CD14-positive monocyte (primary cell): ENCODE data around the gene THBS2. TPM values are rescaled to one million over a fixed set of nuclear protein-coding genes. Genes with fewer than 3 reads are reported as not detected.

Experiments used
- DNase-seq, 3 donors: peaks; one replicate each; pipeline ENCODE4 v3.0.0-alpha.2; 2011 to 2022
- H2AFZ ChIP-seq: 2 replicates; pipeline ENCODE4 v1.6.0; 2012; ENCODE audit warnings: mild to moderate bottlenecking, low read depth, low read length, inconsistent platforms; ENCODE audit not compliant: insufficient read depth, poor library complexity, severe bottlenecking
- H3K27ac ChIP-seq, 2 donors: 1 replicate in 1 of 2; 2 replicates in 1 of 2; pipeline ENCODE4 v1.5.1; 2012 to 2013; ENCODE audit warnings: low read length in 2 of 2, control low read depth in 1 of 2, inconsistent platforms in 1 of 2, low read depth in 1 of 2, mild to moderate bottlenecking in 1 of 2
- H3K27me3 ChIP-seq, 2 donors: one replicate each; pipeline versions ENCODE4 v1.6.0 to v1.6.1; 2011 to 2013; ENCODE audit warnings: low read length in 2 of 2; ENCODE audit not compliant: control insufficient read depth in 2 of 2, insufficient read depth in 2 of 2
- H3K36me3 ChIP-seq, 2 donors: replicated peaks in 1 of 2; 1 replicate in 1 of 2; 2 replicates in 1 of 2; pipeline versions ENCODE4 v1.5.1 to v1.6.1; 2012 to 2013; ENCODE audit warnings: low read length in 2 of 2, control low read depth in 1 of 2, inconsistent platforms in 1 of 2, mild to moderate bottlenecking in 1 of 2; ENCODE audit not compliant: insufficient read depth in 2 of 2, control insufficient read depth in 1 of 2
- H3K4me1 ChIP-seq, 2 donors: 1 replicate in 1 of 2; 2 replicates in 1 of 2; pipeline versions ENCODE4 v1.5.1 to v1.6.1; 2012 to 2013; ENCODE audit warnings: low read length in 2 of 2, control low read depth in 1 of 2, inconsistent platforms in 1 of 2, mild to moderate bottlenecking in 1 of 2, moderate library complexity in 1 of 2; ENCODE audit not compliant: insufficient read depth in 2 of 2, control insufficient read depth in 1 of 2
- H3K4me2 ChIP-seq: replicated peaks from 2 replicates; pipeline ENCODE3; 2012; ENCODE audit warnings: low read length, moderate library complexity, mild to moderate bottlenecking; ENCODE audit not compliant: poor library complexity, severe bottlenecking; ENCODE audit errors: extremely low read depth
- H3K4me3 ChIP-seq, 3 experiments: fragments of 200-600 bp in 1 of 3; sonication (generic) in 1 of 3; replicated peaks in 1 of 3; 1 replicate in 2 of 3; 2 replicates in 1 of 3; pipeline ENCODE4 v1.5.1; 2011 to 2013; ENCODE audit warnings: low read length in 3 of 3, mild to moderate bottlenecking in 3 of 3, control low read depth in 2 of 3, low read depth in 2 of 3, inconsistent platforms in 1 of 3, moderate library complexity in 1 of 3
- H3K79me2 ChIP-seq: 2 replicates; pipeline ENCODE4 v1.6.0; 2012; ENCODE audit warnings: mild to moderate bottlenecking, control low read depth, inconsistent platforms, low read length, moderate library complexity; ENCODE audit not compliant: insufficient read depth
- H3K9ac ChIP-seq: 2 replicates; pipeline ENCODE4 v1.6.0; 2017; ENCODE audit warnings: low read length, mild to moderate bottlenecking; ENCODE audit not compliant: insufficient read depth, poor library complexity, severe bottlenecking
- H3K9me3 ChIP-seq, 2 donors: replicated peaks in 1 of 2; 1 replicate in 1 of 2; 2 replicates in 1 of 2; pipeline versions ENCODE4 v1.5.1 to v1.6.1; 2012 to 2013; ENCODE audit warnings: low read length in 2 of 2, control low read depth in 1 of 2; ENCODE audit not compliant: control insufficient read depth in 1 of 2, insufficient read depth in 1 of 2
- H4K20me1 ChIP-seq: 2 replicates; pipeline ENCODE4 v1.6.0; 2012; ENCODE audit warnings: mild to moderate bottlenecking, low read length, control low read depth, moderate library complexity; ENCODE audit not compliant: insufficient read depth
- H3K27ac Mint-ChIP-seq, 7 donors: one replicate each; pipeline ENCODE4 v1.8.0; 2020; ENCODE audit warnings: mild to moderate bottlenecking in 7 of 7, mixed read lengths in 7 of 7, moderate library complexity in 6 of 7, inconsistent platforms in 2 of 7
- H3K27me3 Mint-ChIP-seq, 3 donors: one replicate each; pipeline ENCODE4 v1.8.0; 2021 to 2022; ENCODE audit warnings: low read depth in 3 of 3, mild to moderate bottlenecking in 3 of 3, mixed read lengths in 3 of 3, moderate library complexity in 3 of 3, inconsistent platforms in 1 of 3
- H3K36me3 Mint-ChIP-seq, 2 donors: one replicate each; pipeline ENCODE4 v1.8.0; 2020; ENCODE audit warnings: mixed read lengths in 2 of 2, inconsistent platforms in 1 of 2, mild to moderate bottlenecking in 1 of 2
- H3K4me1 Mint-ChIP-seq: one replicate; pipeline ENCODE4 v1.8.0; 2020; ENCODE audit warnings: mild to moderate bottlenecking, mixed read lengths
- H3K4me3 Mint-ChIP-seq, 2 donors: one replicate each; pipeline ENCODE4 v1.8.0; 2020; ENCODE audit warnings: mild to moderate bottlenecking in 2 of 2, mixed read lengths in 2 of 2, moderate library complexity in 1 of 2
- H3K9me3 Mint-ChIP-seq, 7 donors: one replicate each; pipeline ENCODE4 v1.8.0; 2020 to 2022; ENCODE audit warnings: mixed read lengths in 7 of 7, mild to moderate bottlenecking in 6 of 7, moderate library complexity in 6 of 7, inconsistent platforms in 2 of 7
- WGBS: methylation state at CpG from one replicate; pipeline ENCODE4 v1.1.5; 2013; ENCODE audit warnings: missing lambda C conversion rate; ENCODE audit not compliant: insufficient coverage; 5-methylcytosine and 5-hydroxymethylcytosine counted together
- intact Hi-C, 2 donors: fragments of 100-400 bp; cut with micrococcal nuclease; formaldehyde crosslinking; loops; one replicate each; pipeline versions ENCODE4 v1.15.0 to v1.15.1; 2023
- polyA plus RNA-seq, 3 donors: library from polyadenylated mRNA; depleted of rRNA in 1 of 3; unstranded in 2 of 3; stranded (reverse) in 1 of 3; fragments of 300-500 nt in 2 of 3; fragments of >200 nt in 1 of 3; fragmentation: Illumina TruSeq in 2 of 3; gene quantifications; 1 replicate in 2 of 3; 2 replicates in 1 of 3; pipeline ENCODE4 v1.2.3, GENCODE V29; 2012 to 2021
- TF ChIP-seq, protein P1 (sequence below): fragments of 200-600 bp; IDR thresholded peaks from one replicate; pipeline ENCODE4 v1.8.0; 2022; ENCODE audit warnings: antibody characterized with exemption, mild to moderate bottlenecking

The THBS2 gene
- polyA plus RNA-seq, 3 donors = 0.01 to 0.03 TPM; not detected in 1

GRCh38 chr6:169247991-169248390 lies 5.7 kb downstream of the THBS2 start:
- 87% methylated on average over 7 of the region's 8 CpGs for WGBS
- peaks cover 9 to 20% (median 13%) of the 10 kb centered on the region in 7 donors for H3K9me3 Mint-ChIP-seq
- no peaks in the 10 kb centered on the region for H3K36me3 ChIP-seq
- no peak overlapping the region for H3K9ac ChIP-seq
- H3K27ac ChIP-seq = no peak overlapping the region
- H3K9me3 ChIP-seq = peaks cover 14 to 15% of the 10 kb centered on the region in 2 donors
- no peaks in the 10 kb centered on the region for H4K20me1 ChIP-seq
- H3K79me2 ChIP-seq = no peaks in the 10 kb centered on the region
- H3K27me3 Mint-ChIP-seq = peaks cover 33 to 35% (median 34%) of the 10 kb centered on the region in 3 donors
- H3K4me2 ChIP-seq = no peak overlapping the region
- no peak overlapping the region for H3K4me3 ChIP-seq
- no peak overlapping the region for H2AFZ ChIP-seq
- H3K27me3 ChIP-seq = peaks cover 20 to 32% of the 10 kb centered on the region in 2 donors
- intact Hi-C loops = no loop called here
- TF ChIP-seq, protein P1, sequence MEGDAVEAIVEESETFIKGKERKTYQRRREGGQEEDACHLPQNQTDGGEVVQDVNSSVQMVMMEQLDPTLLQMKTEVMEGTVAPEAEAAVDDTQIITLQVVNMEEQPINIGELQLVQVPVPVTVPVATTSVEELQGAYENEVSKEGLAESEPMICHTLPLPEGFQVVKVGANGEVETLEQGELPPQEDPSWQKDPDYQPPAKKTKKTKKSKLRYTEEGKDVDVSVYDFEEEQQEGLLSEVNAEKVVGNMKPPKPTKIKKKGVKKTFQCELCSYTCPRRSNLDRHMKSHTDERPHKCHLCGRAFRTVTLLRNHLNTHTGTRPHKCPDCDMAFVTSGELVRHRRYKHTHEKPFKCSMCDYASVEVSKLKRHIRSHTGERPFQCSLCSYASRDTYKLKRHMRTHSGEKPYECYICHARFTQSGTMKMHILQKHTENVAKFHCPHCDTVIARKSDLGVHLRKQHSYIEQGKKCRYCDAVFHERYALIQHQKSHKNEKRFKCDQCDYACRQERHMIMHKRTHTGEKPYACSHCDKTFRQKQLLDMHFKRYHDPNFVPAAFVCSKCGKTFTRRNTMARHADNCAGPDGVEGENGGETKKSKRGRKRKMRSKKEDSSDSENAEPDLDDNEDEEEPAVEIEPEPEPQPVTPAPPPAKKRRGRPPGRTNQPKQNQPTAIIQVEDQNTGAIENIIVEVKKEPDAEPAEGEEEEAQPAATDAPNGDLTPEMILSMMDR = no peak
- peaks cover 0 to 3% of the 10 kb centered on the region in 2 donors for H3K36me3 Mint-ChIP-seq
- peaks cover 9% of the 10 kb centered on the region for H3K4me1 Mint-ChIP-seq
- no peaks in the 10 kb centered on the region for H3K4me1 ChIP-seq
- no peak overlapping the region for H3K4me3 Mint-ChIP-seq
- no peak overlapping the region for H3K27ac Mint-ChIP-seq
- DNase-seq = no peak

GRCh38 chr6:169247419-169247818 lies 6.2 kb downstream of the THBS2 start:
- Mint-ChIP-seq H3K4me3 (no peak overlapping the region), H3K9me3 (peaks cover 9 to 18% (median 11%) of the 10 kb centered on the region in 7 donors), H3K4me1 (peaks cover 5% of the 10 kb centered on the region), H3K36me3 (peaks cover 0 to 2% of the 10 kb centered on the region in 2 donors), H3K27me3 (peaks cover 27 to 30% (median 28%) of the 10 kb centered on the region in 3 donors), H3K27ac (no peak overlapping the region)
- no peak overlapping the region for H2AFZ ChIP-seq
- peaks cover 18 to 26% of the 10 kb centered on the region in 2 donors for H3K27me3 ChIP-seq
- H3K36me3 ChIP-seq = no peaks in the 10 kb centered on the region
- DNase-seq = no peak
- no peaks in the 10 kb centered on the region for H3K79me2 ChIP-seq
- H3K27ac ChIP-seq = no peak overlapping the region
- H3K9me3 ChIP-seq = peaks cover 14 to 15% of the 10 kb centered on the region in 2 donors
- H3K4me3 ChIP-seq = no peak overlapping the region
- WGBS = 100% methylated on average over 4 of the region's 4 CpGs
- H4K20me1 ChIP-seq = no peaks in the 10 kb centered on the region
- no peaks in the 10 kb centered on the region for H3K4me1 ChIP-seq
- H3K4me2 ChIP-seq = no peak overlapping the region
- TF ChIP-seq, protein P1 = no peak
- no peak overlapping the region for H3K9ac ChIP-seq
- intact Hi-C loops = no loop called here
